ENCODE results near the gene PPP1R11. TPM values are rescaled to one million over a fixed set of nuclear protein-coding genes. Genes with fewer than 3 reads are reported as not detected.

Gene PPP1R11
- total and polyA plus RNA-seq, 3 experiments from 2014 or later = 67.1 to 122 (median 70.9) TPM

DNA sequence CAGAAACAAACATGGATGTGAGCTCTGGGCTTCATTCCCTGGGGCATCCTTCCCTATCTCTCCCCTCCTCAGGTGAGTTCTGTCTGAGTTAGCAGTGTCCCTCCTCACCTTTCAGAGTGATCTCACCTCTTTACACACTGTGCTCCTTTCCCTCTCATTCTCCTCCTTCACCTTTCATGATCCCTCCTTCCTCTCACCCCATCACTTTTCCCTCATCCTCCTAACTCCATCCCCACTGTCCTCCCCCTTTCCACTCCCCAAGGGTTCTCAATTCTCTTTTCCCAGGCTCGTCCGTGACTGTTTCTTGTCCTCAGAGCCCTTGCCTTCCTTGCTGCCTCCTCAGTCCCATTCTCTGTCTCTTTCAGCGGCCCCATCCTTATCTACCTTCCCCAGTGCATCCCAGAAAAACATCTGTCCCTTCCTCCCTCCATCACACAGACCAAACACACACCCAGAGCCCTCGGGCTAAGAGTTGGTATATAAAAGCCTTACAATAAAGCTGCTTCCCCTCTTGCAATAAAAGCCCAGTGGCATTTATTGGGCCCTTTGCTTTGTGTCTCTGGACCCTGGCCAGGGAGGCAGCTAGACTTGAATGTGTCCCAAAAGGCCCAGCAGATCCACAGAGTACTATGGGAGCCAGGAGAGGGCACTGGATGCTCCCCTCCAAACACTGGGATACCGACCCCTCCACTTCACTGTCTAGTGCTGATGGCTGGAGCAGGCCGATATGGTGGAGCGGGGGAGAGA is 6.7 kb downstream of the PPP1R11 start:
- H3K27ac ChIP-seq (ENCODE audit: low read depth, low read length) = no peak overlapping the region
- peaks cover 6% of the 10 kb centered on the region for H3K27me3 ChIP-seq (ENCODE audit: insufficient read depth, low read length, poor library complexity, severe bottlenecking)
- peak overlapping the region in 2 of 7 donors; percentile 25 to 34 for H3K4me3 Mint-ChIP-seq
- ChIA-PET CTCF (interaction anchor here (0.8 to 1.0 kb wide), 2 partner anchors 12 to 57 kb away, joined by 3 read pairs; partner anchors contain the start of gene POLR1H), POLR2A (no interaction called here)
- H3K36me3 Mint-ChIP-seq = peaks cover 19 to 27% (median 20%) of the 10 kb centered on the region in 3 donors
- no peak overlapping the region for H3K4me3 ChIP-seq (ENCODE audit: low read length)
- H3K27me3 Mint-ChIP-seq = peaks cover 44 to 61% of the 10 kb centered on the region in 2 donors
- peaks cover 31% of the 10 kb centered on the region for H3K4me1 ChIP-seq (ENCODE audit: insufficient read depth, low read length)
- DNase-seq = no peak
- no peaks in the 10 kb centered on the region for H3K9me3 ChIP-seq (ENCODE audit: low read length)
- peak overlapping the region in 1 of 8 donors; percentile 16 for H3K27ac Mint-ChIP-seq
- H3K9me3 Mint-ChIP-seq = peaks cover 0 to 2% (median 0%) of the 10 kb centered on the region in 5 donors
- H3K4me1 Mint-ChIP-seq = peaks cover 48 to 62% (median 52%) of the 10 kb centered on the region in 3 donors
- H3K36me3 ChIP-seq (ENCODE audit: insufficient read depth, low read length) = peaks cover 8% of the 10 kb centered on the region

- H3K27ac Mint-ChIP-seq = peak overlapping the region in 3 of 8 donors; percentile 16 to 62 (median 53)
- ChIA-PET CTCF (interaction anchor here (0.9 to 1.0 kb wide), 2 partner anchors 13 to 28 kb away, joined by 3 read pairs; partner anchors contain the start of gene POLR1H), POLR2A (no interaction called here)
- Histone ChIP-seq H3K9me3 (ENCODE audit: low read length) (no peaks in the 10 kb centered on the region), H3K27me3 (ENCODE audit: insufficient read depth, low read length, poor library complexity, severe bottlenecking) (peaks cover 6% of the 10 kb centered on the region), H3K27ac (ENCODE audit: low read depth, low read length) (no peak overlapping the region), H3K4me1 (ENCODE audit: insufficient read depth, low read length) (peaks cover 29% of the 10 kb centered on the region), H3K4me3 (ENCODE audit: low read length) (peak overlapping the region; percentile 9), H3K36me3 (ENCODE audit: insufficient read depth, low read length) (no peaks in the 10 kb centered on the region)
- no peak for DNase-seq
- peaks cover 0 to 4% (median 0%) of the 10 kb centered on the region in 5 donors for H3K9me3 Mint-ChIP-seq
- H3K27me3 Mint-ChIP-seq = peaks cover 44 to 61% of the 10 kb centered on the region in 2 donors
- peak overlapping the region; percentile 17 to 62 (median 57) for H3K4me3 Mint-ChIP-seq
- H3K4me1 Mint-ChIP-seq = peaks cover 48 to 60% (median 50%) of the 10 kb centered on the region in 3 donors
- H3K36me3 Mint-ChIP-seq = peaks cover 13 to 19% (median 17%) of the 10 kb centered on the region in 3 donors
These were observed 7.5 kb downstream of the PPP1R11 start for GRCh38 chr6:30074331-30075093.

GRCh38 chr6:30075094-30075789 is 8.2 kb downstream of the PPP1R11 start, which contains the start of gene RNF39:
Gene RNF39 (minus strand): TSS chr6:30075769. CDS start chr6:30075585, 184 bp downstream.
- Histone ChIP-seq H3K4me1 (ENCODE audit: insufficient read depth, low read length) (peaks cover 29% of the 10 kb centered on the region), H3K27ac (ENCODE audit: low read depth, low read length) (no peak within 1 kb of the TSS), H3K9me3 (ENCODE audit: low read length) (no peaks in the 10 kb centered on the region), H3K36me3 (ENCODE audit: insufficient read depth, low read length) (no peaks in the 10 kb centered on the region), H3K4me3 (ENCODE audit: low read length) (peak within 1 kb of the TSS; percentile 9), H3K27me3 (ENCODE audit: insufficient read depth, low read length, poor library complexity, severe bottlenecking) (peaks cover 6% of the 10 kb centered on the region)
- DNase-seq = no peak
- H3K4me3 Mint-ChIP-seq = peak within 1 kb of the TSS; percentile 17 to 77 (median 57)
- peak within 1 kb of the TSS in 3 of 8 donors; percentile 53 to 73 (median 62) for H3K27ac Mint-ChIP-seq
- H3K4me1 Mint-ChIP-seq = peaks cover 42 to 54% (median 45%) of the 10 kb centered on the region in 3 donors
- ChIA-PET POLR2A (interaction anchor here (0.6 kb wide), 1 partner anchor 14 kb away, joined by 3 read pairs; the partner anchor contains the start of gene POLR1H), CTCF (interaction anchor here (0.9 kb wide), 1 partner anchor 28 kb away, joined by 3 read pairs; no protein-coding TSS in a partner anchor)
- peaks cover 44 to 56% of the 10 kb centered on the region in 2 donors for H3K27me3 Mint-ChIP-seq
- peaks cover 0 to 2% (median 0%) of the 10 kb centered on the region in 5 donors for H3K9me3 Mint-ChIP-seq
- peaks cover 5 to 11% (median 11%) of the 10 kb centered on the region in 3 donors for H3K36me3 Mint-ChIP-seq

DNA sequence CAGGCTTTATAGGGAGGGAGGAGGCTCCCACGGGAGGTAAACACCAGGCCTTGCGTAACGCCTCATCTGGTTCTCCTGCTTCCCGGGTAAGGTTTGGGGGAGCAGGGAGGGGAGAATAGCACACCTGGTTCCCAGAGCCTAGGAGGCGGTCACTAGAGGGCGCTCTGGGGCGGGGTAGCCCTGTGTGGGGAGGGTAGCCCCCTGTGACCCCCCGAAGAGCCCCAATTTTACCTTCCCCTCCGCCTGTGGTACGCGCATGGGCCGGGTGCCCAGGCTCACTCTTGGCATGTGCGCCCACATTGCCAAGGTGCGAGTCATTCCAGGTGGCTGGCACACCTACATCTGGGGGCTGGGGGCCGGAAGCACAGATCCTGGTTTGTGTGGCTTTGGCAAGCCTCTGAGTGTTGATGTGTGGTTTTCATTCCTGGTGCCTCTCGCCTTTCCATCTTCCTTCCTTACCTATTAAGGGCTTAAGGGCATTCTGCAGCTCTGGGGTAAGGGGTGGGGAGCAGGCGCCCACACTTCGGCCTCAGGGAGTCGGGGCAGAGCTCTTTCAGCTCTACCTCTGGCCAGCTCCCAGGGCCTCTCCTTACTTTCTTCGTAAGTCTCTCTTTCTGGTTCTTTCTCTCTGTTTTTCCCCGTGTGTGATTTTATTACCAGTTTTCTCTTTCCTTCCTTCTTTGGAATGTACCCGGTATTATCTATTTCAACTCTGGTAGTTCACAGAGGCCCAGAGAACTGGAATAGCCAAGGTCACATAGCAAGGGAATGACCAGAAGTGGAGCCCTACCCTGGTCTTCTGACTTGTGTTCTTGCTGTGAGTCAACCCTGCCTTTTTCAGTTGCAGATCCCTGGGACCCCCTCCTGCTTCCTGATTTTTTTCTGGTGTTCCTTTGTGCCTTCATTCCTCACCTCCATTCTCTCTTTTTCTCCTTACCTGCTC is 9.1 kb downstream of the PPP1R11 start:
- CTCF ChIA-PET = interaction anchor here (0.9 kb wide), 1 partner anchor 27 kb away, joined by 3 read pairs; no protein-coding TSS in a partner anchor
- DNase-seq = no peak
- Mint-ChIP-seq H3K9me3 (peaks cover 0 to 3% (median 2%) of the 10 kb centered on the region in 5 donors), H3K36me3 (peaks cover 0 to 9% (median 7%) of the 10 kb centered on the region in 3 donors), H3K4me3 (peak overlapping the region; percentile 12 to 77 (median 52)), H3K27me3 (peaks cover 37 to 49% of the 10 kb centered on the region in 2 donors), H3K27ac (peak overlapping the region in 1 of 8 donors; percentile 73), H3K4me1 (peaks cover 35 to 48% (median 38%) of the 10 kb centered on the region in 3 donors)
- POLR2A ChIA-PET = interaction anchor here (0.6 kb wide), 1 partner anchor 15 kb away, joined by 3 read pairs; the partner anchor contains the start of gene POLR1H
- Histone ChIP-seq H3K36me3 (ENCODE audit: insufficient read depth, low read length) (no peaks in the 10 kb centered on the region), H3K27ac (ENCODE audit: low read depth, low read length) (no peak overlapping the region), H3K4me1 (ENCODE audit: insufficient read depth, low read length) (peaks cover 29% of the 10 kb centered on the region), H3K27me3 (ENCODE audit: insufficient read depth, low read length, poor library complexity, severe bottlenecking) (peaks cover 6% of the 10 kb centered on the region), H3K9me3 (ENCODE audit: low read length) (no peaks in the 10 kb centered on the region), H3K4me3 (ENCODE audit: low read length) (no peak overlapping the region)

DNA sequence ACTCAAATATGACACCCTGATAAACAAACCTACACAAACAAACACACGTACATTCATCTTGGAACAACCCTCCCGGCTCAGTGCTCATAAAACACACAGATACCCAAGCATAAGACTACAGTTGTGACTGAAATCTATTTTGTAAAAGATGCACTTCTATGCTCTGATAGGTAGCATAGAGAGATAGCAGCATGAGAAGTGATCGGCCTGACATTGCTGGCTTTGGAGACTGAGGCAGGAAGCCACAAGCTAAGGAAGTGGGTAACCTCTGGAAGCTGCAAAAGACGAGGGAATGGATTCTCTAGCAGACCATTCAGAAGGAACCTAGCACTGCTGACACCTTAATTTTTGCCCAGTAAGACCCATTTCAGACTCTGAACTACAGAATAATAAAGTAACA is 10.2 kb downstream of the PPP1R11 start:
- Mint-ChIP-seq H3K4me1 (peaks cover 30 to 41% (median 31%) of the 10 kb centered on the region in 3 donors), H3K9me3 (peaks cover 0 to 4% (median 2%) of the 10 kb centered on the region in 5 donors), H3K27ac (no peak overlapping the region), H3K4me3 (peak overlapping the region in 1 of 7 donors; percentile 6), H3K27me3 (peaks cover 29 to 41% of the 10 kb centered on the region in 2 donors), H3K36me3 (peaks cover 0 to 3% (median 2%) of the 10 kb centered on the region in 3 donors)
- ChIA-PET POLR2A (interaction anchor here (0.7 to 1.0 kb wide), 2 partner anchors 112 to 249 kb away, joined by 4 read pairs; no protein-coding TSS in a partner anchor), CTCF (no interaction called here)
- H3K27ac ChIP-seq (ENCODE audit: low read depth, low read length) = no peak overlapping the region
- no peaks in the 10 kb centered on the region for H3K36me3 ChIP-seq (ENCODE audit: insufficient read depth, low read length)
- H3K27me3 ChIP-seq (ENCODE audit: insufficient read depth, low read length, poor library complexity, severe bottlenecking) = peaks cover 6% of the 10 kb centered on the region
- no peaks in the 10 kb centered on the region for H3K9me3 ChIP-seq (ENCODE audit: low read length)
- H3K4me3 ChIP-seq (ENCODE audit: low read length) = no peak overlapping the region
- peaks cover 29% of the 10 kb centered on the region for H3K4me1 ChIP-seq (ENCODE audit: insufficient read depth, low read length)
- DNase-seq = no peak

GRCh38 chr6:30087876-30088275 is 20.9 kb downstream of the PPP1R11 start:
- ChIA-PET CTCF (interaction anchor here (1.4 kb wide), 1 partner anchor 44 kb away, joined by 8 read pairs; no protein-coding TSS in a partner anchor), POLR2A (interaction anchor here (0.9 kb wide), 1 partner anchor 22 kb away, joined by 3 read pairs; no protein-coding TSS in a partner anchor)
- DNase-seq = no peak
- Histone ChIP-seq H3K27me3 (ENCODE audit: insufficient read depth, low read length, poor library complexity, severe bottlenecking) (peaks cover 7% of the 10 kb centered on the region), H3K27ac (ENCODE audit: low read depth, low read length) (no peak overlapping the region), H3K4me1 (ENCODE audit: insufficient read depth, low read length) (no peaks in the 10 kb centered on the region), H3K36me3 (ENCODE audit: insufficient read depth, low read length) (no peaks in the 10 kb centered on the region), H3K9me3 (ENCODE audit: low read length) (no peaks in the 10 kb centered on the region), H3K4me3 (ENCODE audit: low read length) (no peak overlapping the region)
- Mint-ChIP-seq H3K4me3 (no peak overlapping the region), H3K27me3 (peaks cover 31 to 67% of the 10 kb centered on the region in 2 donors), H3K36me3 (peaks cover 0 to 6% (median 2%) of the 10 kb centered on the region in 3 donors), H3K4me1 (no peaks in the 10 kb centered on the region), H3K27ac (no peak overlapping the region), H3K9me3 (peaks cover 0 to 2% (median 0%) of the 10 kb centered on the region in 5 donors)

All from CD8-positive, alpha-beta memory T cell (primary cell).